WTC11 (cell line): ENCODE data around the gene NOX5. TPM values are rescaled to one million over a fixed set of nuclear protein-coding genes. Genes with fewer than 3 reads are reported as not detected.

Source experiments
- ATAC-seq: fragments of 200-7000 bp; cut with Tn5 transposase; 2 replicates; pipeline ENCODE4 v1.10.0; 2021; ENCODE audit warnings: mild to moderate bottlenecking, moderate library complexity
- CTCF ChIA-PET: fragments of 300-600 bp; sonication (Branson Sonifier 250); formaldehyde crosslinking; loops from one replicate; lab custom pipeline; 2021; ENCODE audit warnings: antibody characterized with exemption; lab: Charles Lee
- POLR2A ChIA-PET: fragments of 350-600 bp; sonication (Branson Sonifier 250); formaldehyde crosslinking; loops from one replicate; lab custom pipeline; 2021; ENCODE audit warnings: antibody characterized with exemption; lab: Charles Lee
- DNase-seq: peaks from one replicate; pipeline ENCODE4 v3.0.0; 2021; ENCODE audit warnings: low spot score
- H3K27ac Mint-ChIP-seq: 2 replicates; pipeline ENCODE4 v1.8.0; 2021; ENCODE audit warnings: mixed read lengths
- H3K27me3 Mint-ChIP-seq: 2 replicates; pipeline ENCODE4 v1.8.0; 2021; ENCODE audit warnings: low read depth, mild to moderate bottlenecking, moderate library complexity, mixed read lengths
- H3K36me3 Mint-ChIP-seq: 2 replicates; pipeline ENCODE4 v1.8.0; 2021; ENCODE audit warnings: mixed read lengths
- H3K4me1 Mint-ChIP-seq: 2 replicates; pipeline ENCODE4 v1.8.0; 2022; ENCODE audit warnings: mixed read lengths
- H3K4me3 Mint-ChIP-seq: 2 replicates; pipeline ENCODE4 v1.8.0; 2021; ENCODE audit warnings: mild to moderate bottlenecking, moderate library complexity, mixed read lengths
- H3K9me3 Mint-ChIP-seq: 2 replicates; pipeline ENCODE4 v1.8.0; 2021; ENCODE audit warnings: mixed read lengths
- AFF4 ChIP-seq: sonication (generic); formaldehyde crosslinking; IDR thresholded peaks from 2 replicates; pipeline ENCODE4 v1.8.1; 2023; ENCODE audit warnings: mild to moderate bottlenecking, missing genetic modification reagents, borderline replicate concordance
- CTCF ChIP-seq: fragments of 200-600 bp; IDR thresholded peaks from 2 replicates; pipeline ENCODE4 v1.8.0; 2022; ENCODE audit warnings: antibody characterized with exemption
- FOXP1 ChIP-seq: sonication (generic); formaldehyde crosslinking; IDR thresholded peaks from 2 replicates; pipeline ENCODE4 v1.8.0; 2022; ENCODE audit warnings: missing genetic modification reagents, mild to moderate bottlenecking, moderate library complexity, borderline replicate concordance
- HMGA2 ChIP-seq: fragments of 250-450 bp; sonication (Bioruptor Pico); IDR thresholded peaks from 2 replicates; pipeline ENCODE4 v1.4.0; 2021; ENCODE audit warnings: mild to moderate bottlenecking, moderate library complexity
- IRF2 ChIP-seq: sonication (generic); formaldehyde crosslinking; IDR thresholded peaks from 2 replicates; pipeline ENCODE4 v1.8.0; 2022; ENCODE audit warnings: low read depth, missing genetic modification reagents, borderline replicate concordance
- JUN ChIP-seq: sonication (generic); formaldehyde crosslinking; IDR thresholded peaks from 2 replicates; pipeline ENCODE4 v1.8.0; 2023; ENCODE audit warnings: mild to moderate bottlenecking, missing genetic modification reagents
- MAX ChIP-seq: sonication (generic); formaldehyde crosslinking; IDR thresholded peaks from 2 replicates; pipeline ENCODE4 v1.8.0; 2022; ENCODE audit warnings: mild to moderate bottlenecking, missing genetic modification reagents
- MLX ChIP-seq: sonication (generic); formaldehyde crosslinking; IDR thresholded peaks from 2 replicates; pipeline ENCODE4 v1.8.1; 2023; ENCODE audit warnings: mild to moderate bottlenecking, missing genetic modification reagents, moderate library complexity
- SMAD3 ChIP-seq: sonication (generic); formaldehyde crosslinking; IDR thresholded peaks from 2 replicates; pipeline ENCODE4 v1.8.0; 2022; ENCODE audit warnings: missing genetic modification reagents, mild to moderate bottlenecking, borderline replicate concordance
- SP1 ChIP-seq: sonication (generic); formaldehyde crosslinking; conservative IDR thresholded peaks from 2 replicates; pipeline ENCODE4 v1.8.1; 2022; ENCODE audit warnings: missing genetic modification reagents
- STAT6 ChIP-seq: sonication (generic); formaldehyde crosslinking; conservative IDR thresholded peaks from 2 replicates; pipeline ENCODE4 v1.8.1; 2023; ENCODE audit warnings: mild to moderate bottlenecking, low read depth, missing genetic modification reagents, moderate library complexity
- USF1 ChIP-seq: sonication (generic); formaldehyde crosslinking; IDR thresholded peaks from 2 replicates; pipeline ENCODE4 v1.8.0; 2022; ENCODE audit warnings: mild to moderate bottlenecking, missing genetic modification reagents
- ZNF317 ChIP-seq: sonication (generic); formaldehyde crosslinking; IDR thresholded peaks from 2 replicates; pipeline ENCODE4 v1.8.1; 2023; ENCODE audit warnings: low read depth, mild to moderate bottlenecking, moderate library complexity, missing genetic modification reagents, borderline replicate concordance
- ZNF423 ChIP-seq: fragments of 250-450 bp; sonication (Bioruptor Pico); IDR thresholded peaks from 2 replicates; pipeline ENCODE4 v2.1.2; 2022; ENCODE audit warnings: mild to moderate bottlenecking, moderate library complexity
- total RNA-seq: library from RNA; stranded (reverse); gene quantifications from 3 replicates; pipeline ENCODE4 v1.2.3, GENCODE V29; 2021

NOX5 gene
- total RNA-seq, 1 experiment from 2014 or later = not detected

- peaks cover 91% of the 10 kb centered on the region for H3K4me1 Mint-ChIP-seq
- CTCF ChIA-PET = interaction anchor here (1.0 to 1.6 kb wide), 4 partner anchors 10 to 127 kb away, joined by 3 to 5 read pairs (median 3); partner anchors contain the start of gene GLCE
- peak overlapping the region; percentile 88 for H3K27ac Mint-ChIP-seq
- no peaks in the 10 kb centered on the region for H3K36me3 Mint-ChIP-seq
- no peak for DNase-seq
- peaks cover 16% of the 10 kb centered on the region for H3K27me3 Mint-ChIP-seq
- POLR2A ChIA-PET = no interaction called here
- H3K9me3 Mint-ChIP-seq = no peaks in the 10 kb centered on the region
- TF ChIP-seq ZNF423 = peak; percentile 40; the same call in 1 of the 2 replicates
- TF ChIP-seq USF1 (CRISPR knock-in tag) = peak; percentile 50; the same call in 1 of the 2 replicates
- no peak for TF ChIP-seq JUN (CRISPR knock-in tag)
- no peak for TF ChIP-seq ZNF317 (CRISPR knock-in tag)
- no peak for TF ChIP-seq STAT6 (CRISPR knock-in tag)
- no peak for TF ChIP-seq CTCF
- 0 out of 2 replicates have a peak, but pooled peaks have one; percentile 13 for TF ChIP-seq FOXP1
- no peak for TF ChIP-seq IRF2
- no peak for TF ChIP-seq HMGA2
- no peak for TF ChIP-seq SMAD3 (CRISPR knock-in tag)
- 0 out of 2 replicates have a peak, but pooled peaks have one; percentile 19 for TF ChIP-seq SP1 (CRISPR knock-in tag)
- TF ChIP-seq AFF4 = no peak
- no peak for TF ChIP-seq MLX (CRISPR knock-in tag)
- TF ChIP-seq MAX (CRISPR knock-in tag) = peak; percentile 22; the same call in 1 of the 2 replicates
- TF ChIP-seq, all 79 proteins: peak for 5
- H3K4me3 Mint-ChIP-seq = peak overlapping the region; percentile 23; the same call in 1 of the 2 replicates
- ATAC-seq = peak; percentile 43
These were observed 72.1 kb downstream of the NOX5 start for GRCh38 chr15:69086427-69087204.
